Measurements from ENCODE around the gene SERP2.

GRCh38 chr13:44359983-44360375 is 13.6 kb upstream of the SERP2 start:
- no peak for TF ChIP-seq CTCF (conservative IDR thresholded peaks at IDR 0.05; ENCODE audit: low read depth, low read length)
- no peak for TF ChIP-seq EZH2 (IDR thresholded peaks at IDR 0.05; ENCODE audit: low read length, unreplicated experiment)
- TF ChIP-seq EZH2phosphoT487 (IDR thresholded peaks at IDR 0.05; ENCODE audit: borderline replicate concordance, low read length), result no peak

All from PC-3 (cell line).